GM19455 (cell line): ENCODE results near the gene SEPTIN5.
"Not testable (repeated sequence)": the region's sequence is repeated elsewhere in the genome, so short reads cannot be mapped to it uniquely, and the experiment has no call there.

Experiments
- ATAC-seq: cut with Tn5 transposase; IDR thresholded peaks from one replicate; pipeline ENCODE4 v1.9.1; 2021; ENCODE audit not compliant: unreplicated experiment

Gene SEPTIN5

DNA sequence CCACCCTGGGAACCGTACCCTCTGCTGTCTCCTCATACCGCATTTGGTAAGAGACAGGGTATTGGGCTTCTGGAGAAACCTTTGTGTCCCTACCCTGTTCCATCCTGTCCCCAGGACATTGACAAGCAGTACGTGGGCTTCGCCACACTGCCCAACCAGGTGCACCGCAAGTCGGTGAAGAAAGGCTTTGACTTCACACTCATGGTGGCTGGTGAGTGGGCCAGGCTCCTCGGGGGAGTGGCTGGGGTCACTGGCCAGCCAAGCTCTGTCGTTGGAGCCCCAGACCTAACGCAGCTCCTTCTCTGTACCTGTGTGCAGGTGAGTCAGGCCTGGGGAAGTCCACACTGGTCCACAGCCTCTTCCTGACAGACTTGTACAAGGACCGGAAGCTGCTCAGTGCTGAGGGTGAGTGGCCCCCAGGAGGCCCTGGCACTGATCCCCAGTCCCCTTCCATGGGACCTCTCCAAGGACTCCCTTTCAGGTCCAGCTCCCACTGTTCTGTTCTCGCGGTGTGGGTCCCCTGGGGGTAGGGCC, 5.3 kb downstream of the SEPTIN5 start:
- no peak for ATAC-seq

DNA sequence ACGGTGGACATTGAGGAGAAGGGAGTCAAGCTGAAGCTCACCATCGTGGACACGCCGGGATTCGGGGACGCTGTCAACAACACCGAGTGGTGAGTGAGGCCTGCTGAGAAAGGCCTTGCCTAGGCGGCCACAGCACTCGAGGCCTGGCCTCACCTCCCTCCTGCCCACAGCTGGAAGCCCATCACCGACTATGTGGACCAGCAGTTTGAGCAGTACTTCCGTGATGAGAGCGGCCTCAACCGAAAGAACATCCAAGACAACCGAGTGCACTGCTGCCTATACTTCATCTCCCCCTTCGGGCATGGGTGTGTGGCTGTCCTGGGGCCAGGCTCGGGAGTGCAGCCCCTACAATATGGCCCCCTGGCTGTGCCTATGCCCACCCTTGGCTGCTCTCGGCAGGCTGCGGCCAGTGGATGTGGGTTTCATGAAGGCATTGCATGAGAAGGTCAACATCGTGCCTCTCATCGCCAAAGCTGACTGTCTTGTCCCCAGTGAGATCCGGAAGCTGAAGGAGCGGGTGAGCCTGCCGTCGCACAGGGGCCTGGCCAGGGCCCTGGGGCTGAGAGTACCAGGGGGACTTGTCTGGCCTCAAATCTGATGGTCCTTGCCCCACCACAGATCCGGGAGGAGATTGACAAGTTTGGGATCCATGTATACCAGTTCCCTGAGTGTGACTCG, 6.0 kb downstream of the SEPTIN5 start:
- no peak for ATAC-seq

DNA sequence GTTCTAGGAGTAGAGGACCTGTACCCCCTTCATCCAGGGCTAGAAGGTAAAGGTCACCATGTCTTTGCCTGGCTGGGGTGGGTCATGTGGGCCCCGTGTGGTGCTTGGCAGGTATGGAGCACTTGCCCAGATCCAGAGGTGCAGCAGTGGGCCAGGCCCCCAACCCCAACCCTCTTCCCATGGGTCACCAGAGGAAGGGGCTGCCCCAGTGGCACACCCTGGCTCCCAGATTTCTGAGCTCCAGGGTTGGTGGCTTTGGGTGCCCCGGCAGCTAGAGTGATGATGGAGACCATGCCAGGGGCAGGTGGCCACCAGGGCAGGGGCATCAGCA, 6.7 kb downstream of the SEPTIN5 start:
- no peak for ATAC-seq

DNA sequence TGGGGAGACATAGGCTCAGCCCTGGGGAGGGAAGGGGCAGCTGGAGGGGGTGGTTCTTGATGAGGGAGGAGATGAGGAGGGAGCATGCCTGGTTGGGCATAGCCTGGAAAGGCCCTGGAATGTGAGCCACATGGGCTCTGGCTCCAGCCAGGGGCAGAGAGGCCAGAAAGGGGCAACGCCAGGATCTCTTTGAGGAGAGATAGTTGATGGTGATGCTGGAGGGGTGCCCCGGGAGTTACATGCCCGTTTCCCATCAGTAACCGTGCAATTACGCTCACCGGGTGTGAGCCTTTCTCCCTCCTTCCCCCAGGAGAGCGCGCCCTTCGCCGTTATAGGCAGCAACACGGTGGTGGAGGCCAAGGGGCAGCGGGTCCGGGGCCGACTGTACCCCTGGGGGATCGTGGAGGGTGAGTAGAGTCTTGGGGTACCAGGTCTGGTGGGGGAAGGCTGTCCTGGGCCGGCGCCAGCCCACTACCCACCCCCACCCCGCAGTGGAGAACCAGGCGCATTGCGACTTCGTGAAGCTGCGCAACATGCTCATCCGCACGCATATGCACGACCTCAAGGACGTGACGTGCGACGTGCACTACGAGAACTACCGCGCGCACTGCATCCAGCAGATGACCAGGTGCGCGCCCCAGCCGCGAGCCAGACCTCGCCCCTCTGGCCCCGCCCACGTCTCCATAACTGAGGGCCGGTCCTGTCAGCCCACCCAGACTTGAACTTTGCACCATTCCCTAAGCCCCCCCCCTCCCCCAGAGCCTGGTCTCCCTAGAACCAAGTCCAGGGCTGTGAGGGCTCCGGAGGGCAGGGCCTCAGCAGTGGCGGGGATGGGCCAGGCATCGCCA, 7.3 kb downstream of the SEPTIN5 start:
- no peak for ATAC-seq

DNA sequence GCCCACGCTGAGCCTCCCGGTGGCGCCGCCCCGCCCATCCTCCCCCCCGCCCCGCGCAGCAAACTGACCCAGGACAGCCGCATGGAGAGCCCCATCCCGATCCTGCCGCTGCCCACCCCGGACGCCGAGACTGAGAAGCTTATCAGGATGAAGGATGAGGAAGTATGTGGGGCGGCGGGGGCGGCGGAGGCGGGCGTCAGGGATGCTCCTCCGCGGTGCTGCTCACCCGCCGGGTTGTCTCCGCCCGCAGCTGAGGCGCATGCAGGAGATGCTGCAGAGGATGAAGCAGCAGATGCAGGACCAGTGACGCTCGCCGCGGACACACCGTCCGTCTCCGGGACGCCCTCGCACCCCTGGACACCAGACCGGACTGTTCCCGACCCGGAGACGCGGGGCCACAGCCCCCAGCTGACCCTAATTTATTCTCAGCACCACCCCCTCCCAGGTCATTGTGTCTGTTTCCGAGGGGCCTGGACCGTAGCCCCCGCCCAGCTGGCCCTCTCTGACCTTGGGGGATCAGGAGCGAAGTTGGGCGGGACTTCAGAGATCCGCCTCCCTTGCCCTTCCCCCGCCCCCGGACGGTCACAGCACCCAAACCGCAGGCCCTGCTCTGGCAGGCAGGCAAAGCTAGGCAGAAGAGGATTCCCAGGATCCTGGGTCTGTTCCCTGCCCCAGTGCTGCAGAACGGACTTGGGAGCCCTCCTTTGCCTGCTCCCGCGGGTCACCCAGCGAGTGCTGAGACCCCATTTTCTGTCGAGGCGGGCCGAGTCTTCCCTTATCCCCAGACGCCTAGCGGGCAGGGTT, 8.1 kb downstream of the SEPTIN5 start:
- no peak for ATAC-seq

DNA sequence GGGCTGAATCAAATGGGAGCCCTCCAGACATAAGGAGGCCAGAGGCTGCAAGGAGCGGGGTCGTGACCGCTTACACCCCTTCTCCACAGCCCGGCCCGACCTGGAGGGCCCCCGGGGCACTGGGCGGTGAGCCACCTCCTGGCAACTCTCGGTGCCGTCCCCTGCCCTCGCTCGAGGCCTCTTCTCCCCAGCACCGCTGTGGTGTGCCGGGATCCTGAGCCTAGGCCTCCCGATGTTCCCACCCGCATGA, 8.6 kb downstream of the SEPTIN5 start:
- no peak for ATAC-seq

DNA sequence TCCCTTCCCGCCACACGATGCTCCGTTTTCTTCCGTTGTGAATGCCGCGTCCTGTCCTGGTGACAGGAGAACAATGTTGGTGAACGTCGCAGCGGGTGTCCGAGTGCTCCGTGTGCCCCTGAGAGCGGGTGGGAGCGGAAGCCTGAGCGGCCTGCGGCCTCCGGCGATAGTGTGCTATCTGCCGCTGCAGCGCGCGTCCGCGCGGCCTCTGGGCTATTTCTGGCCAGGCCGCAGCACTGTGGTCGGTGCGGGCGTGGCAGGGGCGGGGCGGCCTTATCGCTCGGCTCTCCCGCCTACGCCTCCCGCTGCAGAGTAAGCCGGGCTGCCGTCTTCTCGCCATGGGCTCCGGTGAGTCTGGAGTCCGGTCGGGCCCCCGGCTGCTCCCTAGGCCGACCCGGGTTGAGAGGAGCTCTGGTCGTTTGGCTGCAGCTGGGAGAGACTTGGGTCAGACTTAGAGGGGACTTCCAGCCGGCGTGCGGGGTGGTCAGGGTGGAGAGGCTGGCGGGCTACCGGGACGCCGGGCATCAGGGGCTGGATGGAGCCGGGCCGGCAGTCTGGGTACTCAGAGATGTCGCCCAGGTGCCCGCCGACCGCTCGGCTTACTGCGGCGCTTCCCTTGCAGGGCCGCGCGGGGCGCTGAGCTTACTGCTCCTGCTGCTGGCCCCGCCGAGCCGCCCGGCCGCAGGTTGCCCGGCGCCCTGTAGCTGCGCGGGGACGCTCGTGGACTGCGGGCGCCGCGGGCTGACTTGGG, 9.1 kb downstream of the SEPTIN5 start, which contains the start of gene GP1BB:
Gene GP1BB (plus strand): TSS at position 308 of the 751 bp plus-strand sequence. CDS start 31 bp downstream, at position 339.
- no peak for ATAC-seq

DNA sequence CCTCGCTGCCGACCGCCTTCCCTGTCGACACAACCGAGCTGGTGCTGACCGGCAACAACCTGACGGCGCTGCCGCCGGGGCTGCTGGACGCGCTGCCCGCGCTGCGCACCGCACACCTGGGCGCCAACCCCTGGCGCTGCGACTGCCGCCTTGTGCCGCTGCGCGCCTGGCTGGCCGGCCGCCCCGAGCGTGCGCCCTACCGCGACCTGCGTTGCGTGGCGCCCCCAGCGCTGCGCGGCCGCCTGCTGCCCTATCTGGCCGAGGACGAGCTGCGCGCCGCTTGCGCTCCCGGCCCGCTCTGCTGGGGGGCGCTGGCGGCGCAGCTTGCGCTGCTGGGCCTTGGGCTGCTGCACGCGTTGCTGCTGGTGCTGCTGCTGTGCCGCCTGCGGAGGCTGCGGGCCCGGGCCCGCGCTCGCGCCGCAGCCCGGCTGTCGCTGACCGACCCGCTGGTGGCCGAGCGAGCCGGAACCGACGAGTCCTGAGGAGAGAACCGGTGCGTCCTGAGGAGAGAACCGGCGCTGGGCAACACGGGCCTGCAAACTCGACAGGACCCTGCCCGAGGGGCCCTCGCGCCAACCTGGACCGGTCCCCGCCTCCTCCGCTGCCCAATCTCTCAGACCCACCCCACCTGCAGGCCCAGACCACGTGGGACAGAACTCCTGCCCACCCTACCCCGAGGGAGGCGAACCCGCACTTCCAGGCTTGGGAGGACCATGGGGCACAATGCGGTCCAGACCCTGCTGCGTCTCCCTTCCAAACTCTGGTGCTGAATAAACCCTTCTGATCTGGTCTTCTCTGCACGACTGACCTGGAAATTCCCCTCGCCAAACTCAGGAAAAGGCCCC, 9.9 kb downstream of the SEPTIN5 start:
- no peak for ATAC-seq

DNA sequence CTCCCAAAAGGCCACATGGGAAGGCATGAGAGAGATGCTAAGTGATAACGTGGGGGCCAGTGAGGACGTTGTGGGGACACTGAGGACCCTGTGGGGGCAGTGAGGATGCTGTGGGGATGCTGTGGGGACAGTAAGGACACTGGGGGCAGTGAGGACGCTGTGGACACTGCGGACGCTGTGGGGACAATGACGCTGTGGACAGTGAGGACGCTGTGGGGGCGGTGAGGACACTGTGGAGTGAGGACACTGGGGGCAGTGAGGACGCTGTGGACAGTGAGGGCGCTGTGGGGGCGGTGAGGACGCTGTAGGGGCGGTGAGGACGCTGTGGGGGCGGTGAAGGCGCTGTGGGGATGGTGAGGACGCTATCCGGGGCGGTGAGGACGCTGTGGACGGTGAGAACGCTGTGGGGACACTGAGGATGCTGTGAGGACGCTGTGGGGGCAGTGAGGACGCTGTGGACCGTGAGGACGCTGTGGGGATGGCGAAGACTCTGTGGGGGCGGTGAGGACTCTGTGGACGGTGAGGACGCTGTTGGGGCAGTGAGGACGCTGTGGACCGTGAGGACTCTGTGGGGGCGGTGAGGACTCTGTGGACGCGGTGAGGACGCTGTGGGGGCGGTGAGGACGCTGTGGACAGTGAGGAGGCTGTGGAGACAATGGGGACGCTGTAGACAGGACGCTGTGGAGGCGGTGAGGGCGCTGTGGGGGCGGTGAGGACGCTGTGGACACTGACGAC, 10.8 kb downstream of the SEPTIN5 start:
- ATAC-seq, result no peak

DNA sequence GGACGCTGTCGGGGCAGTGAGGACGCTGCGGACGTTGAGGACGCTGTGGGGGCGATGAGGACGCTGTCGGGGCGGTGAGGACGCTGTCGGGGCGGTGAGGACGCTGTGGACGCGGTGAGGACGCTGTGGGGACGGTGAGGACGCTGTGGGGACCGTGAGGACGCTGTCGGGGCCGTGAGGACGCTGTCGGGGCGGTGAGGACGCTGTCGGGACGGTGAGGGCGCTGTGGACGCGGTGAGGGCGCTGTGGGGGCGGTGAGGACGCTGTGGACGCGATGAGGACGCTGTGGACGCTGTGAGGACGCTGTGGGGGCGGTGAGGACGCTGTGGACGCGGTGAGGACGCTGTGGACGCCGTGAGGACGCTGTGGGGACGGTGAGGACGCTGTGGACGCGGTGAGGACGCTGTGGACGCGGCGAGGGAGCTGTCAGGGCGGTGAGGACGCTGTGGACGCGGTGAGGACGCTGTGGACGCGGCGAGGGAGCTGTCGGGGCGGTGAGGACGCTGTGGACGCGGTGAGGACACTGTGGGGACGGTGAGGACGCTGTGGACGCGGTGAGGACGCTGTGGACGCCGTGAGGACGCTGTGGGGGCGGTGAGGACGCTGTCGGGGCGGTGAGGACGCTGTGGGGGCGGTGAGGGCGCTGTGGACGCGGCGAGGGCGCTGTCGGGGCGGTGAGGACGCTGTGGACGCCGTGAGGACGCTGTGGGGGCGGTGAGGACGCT, 11.9 kb downstream of the SEPTIN5 start:
- ATAC-seq, result not testable (repeated sequence)

DNA sequence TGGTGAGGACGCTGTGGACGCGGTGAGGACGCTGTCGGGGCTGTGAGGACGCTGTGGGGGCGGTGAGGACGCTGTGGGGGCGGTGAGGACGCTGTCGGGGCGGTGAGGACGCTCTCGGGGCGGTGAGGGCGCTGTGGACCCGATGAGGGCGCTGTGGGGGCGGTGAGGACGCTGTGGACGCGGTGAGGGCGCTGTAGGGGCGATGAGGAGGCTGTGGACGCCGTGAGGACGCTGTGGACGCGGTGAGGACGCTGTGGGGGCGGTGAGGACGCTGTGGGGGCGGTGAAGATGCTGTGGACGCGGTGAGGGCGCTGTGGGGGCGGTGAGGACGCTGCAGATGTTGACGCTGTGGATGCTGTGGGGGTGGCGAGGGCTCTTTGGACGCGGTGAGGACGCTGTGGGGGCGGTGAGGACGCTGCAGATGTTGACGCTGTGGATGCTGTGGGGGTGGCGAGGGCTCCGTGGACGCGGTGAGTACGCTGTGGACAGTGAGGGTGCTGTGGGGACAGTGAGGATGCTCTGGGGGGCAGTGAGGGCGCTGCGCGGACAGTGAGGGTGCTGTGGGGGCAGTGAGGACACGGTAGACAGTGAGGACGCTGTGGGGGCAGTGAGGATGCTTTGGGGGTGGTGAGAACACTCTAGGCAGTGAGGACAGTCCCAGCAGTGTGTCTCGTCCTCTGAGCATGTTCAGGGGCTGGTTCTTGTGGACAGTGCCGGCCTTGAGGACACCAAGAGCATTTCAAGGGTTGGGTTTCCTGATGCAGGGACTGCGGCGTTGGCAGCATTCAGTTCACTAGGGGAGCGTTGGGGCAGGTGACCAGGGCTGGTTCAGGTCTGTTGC, 13.2 kb downstream of the SEPTIN5 start:
- ATAC-seq, result no peak

DNA sequence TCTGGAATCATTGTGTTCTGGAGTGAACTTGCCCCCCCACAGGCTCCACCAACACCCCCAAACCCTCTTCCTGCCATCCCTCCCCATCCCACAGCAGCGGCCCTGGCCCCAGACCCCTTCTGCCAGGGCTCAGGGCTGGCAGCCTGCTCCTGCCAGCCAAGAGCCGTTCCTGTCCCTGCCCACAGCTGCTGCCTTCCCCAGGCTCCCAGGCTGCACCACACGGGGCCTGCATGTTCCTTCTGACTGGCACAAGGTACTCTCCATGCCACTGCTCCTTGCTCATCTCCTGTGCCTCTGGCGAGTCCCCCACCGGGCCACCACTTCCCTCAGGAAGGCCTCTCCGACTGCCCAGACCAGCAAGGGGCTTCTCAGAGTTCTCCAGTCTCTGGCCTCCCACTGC, 14.0 kb downstream of the SEPTIN5 start:
- ATAC-seq, result no peak

DNA sequence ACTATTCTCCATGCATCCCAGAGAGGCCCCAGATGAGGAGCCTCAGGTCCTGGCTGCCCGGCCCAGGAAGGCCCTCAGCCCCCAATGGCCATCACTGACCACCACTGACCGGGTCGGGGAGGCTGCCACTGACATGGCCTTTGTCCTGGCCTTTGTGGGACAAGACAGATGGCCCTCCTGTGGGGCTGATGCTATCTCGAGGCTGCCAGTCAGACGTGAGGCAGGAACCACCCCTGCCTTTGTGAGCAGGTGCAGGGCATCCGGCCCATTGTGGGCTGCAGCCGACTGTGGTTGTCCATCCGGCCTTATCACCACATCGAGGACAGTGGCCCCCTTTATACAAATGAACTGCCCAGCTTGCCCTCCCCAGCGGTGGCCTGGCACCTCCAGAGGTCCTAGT, 14.5 kb downstream of the SEPTIN5 start:
- ATAC-seq, result no peak

DNA sequence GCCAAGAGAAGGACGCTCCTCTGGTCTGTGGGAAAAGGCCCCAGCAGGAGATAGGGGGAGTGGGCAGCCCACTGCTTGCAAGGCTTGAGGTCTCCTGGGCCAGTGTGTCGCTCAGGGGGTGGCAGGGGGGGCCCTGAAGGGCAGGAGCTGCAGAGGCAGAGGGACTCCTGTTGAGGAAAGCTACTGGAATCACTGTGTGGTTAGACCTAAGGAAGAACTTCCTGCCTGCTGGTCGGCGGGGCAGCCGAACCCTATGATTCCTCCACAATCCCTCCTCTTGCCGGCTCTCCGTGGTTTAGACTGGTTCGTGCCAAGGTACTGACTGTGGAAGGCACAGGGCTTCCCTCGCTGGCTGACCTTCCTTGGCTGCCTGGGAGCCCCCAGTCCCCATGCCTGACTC, 15.2 kb downstream of the SEPTIN5 start:
- ATAC-seq, result no peak

DNA sequence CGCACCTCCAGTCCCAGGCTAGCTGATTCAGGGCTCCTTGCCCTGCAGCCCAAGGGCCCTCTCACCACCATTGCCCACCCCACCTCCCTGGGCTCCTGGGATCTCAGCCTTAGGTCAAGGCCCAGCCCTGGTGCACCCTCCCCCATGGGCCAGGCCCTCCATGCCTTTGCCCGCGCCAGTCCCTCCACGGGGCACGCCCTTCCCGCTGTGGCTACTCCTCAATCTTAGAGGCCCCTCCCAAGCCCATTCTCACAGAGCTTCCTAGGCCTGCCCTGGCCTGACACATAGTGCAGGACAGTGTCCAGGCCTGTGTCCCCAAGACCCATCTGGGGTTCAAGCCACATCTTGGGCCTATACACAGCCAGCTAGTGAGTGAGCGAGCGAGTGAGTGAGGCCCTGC, 15.9 kb downstream of the SEPTIN5 start:
- ATAC-seq, result no peak

DNA sequence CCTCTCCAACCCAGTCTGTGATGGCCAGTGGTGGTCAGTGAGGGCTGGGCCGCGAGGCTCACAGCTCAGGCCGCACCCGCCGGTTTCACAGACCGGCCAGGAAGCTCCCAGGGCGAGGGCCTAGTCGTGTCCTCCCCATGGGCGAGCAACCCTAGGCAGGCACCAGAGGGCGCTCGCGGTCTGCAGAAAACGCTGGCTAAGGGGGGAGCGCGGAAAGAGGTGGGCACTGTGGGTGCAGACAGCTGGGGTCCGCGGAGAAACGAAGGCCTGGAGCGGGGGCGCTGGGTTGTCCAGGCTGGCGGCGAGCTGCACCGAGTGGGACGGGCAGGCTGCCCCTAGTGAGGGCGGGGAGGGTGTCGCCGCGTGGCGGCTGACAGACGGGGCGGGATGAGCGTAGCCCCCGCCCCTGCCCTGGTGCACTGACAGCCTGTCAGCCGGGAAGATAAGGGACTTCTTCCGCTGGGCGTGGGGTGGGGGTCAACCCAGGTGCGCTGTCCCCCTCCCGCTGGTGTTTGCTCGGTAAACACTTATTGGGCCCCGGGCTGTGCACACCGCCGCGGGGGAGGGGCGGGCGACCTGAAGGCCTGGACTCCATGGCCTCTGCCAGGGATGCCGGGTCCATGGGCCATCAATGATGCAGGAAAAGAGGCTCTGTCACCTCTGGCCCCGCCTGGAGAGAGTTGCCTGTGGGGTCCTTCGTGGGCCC, 16.5 kb downstream of the SEPTIN5 start:
- no peak for ATAC-seq
